ENCODE results near the gene STAC. TPM values are rescaled to one million over a fixed set of nuclear protein-coding genes. Genes with fewer than 3 reads are reported as not detected.

The STAC gene
- total RNA-seq, 1 donor from 2014 or later, result not detected

GRCh38 chr3:36475558-36475957, 95.3 kb downstream of the STAC start:
- DNase-seq (ENCODE audit: extremely low spot score, unreplicated experiment), result no peak
- H3K36me3 Mint-ChIP-seq (ENCODE audit: unreplicated experiment), result peaks cover 2% of the 10 kb centered on the region
- H3K27ac Mint-ChIP-seq (ENCODE audit: unreplicated experiment), result no peak overlapping the region
- H3K9me3 Mint-ChIP-seq (ENCODE audit: unreplicated experiment), result peaks cover 9% of the 10 kb centered on the region
- TF ChIP-seq, protein P1, sequence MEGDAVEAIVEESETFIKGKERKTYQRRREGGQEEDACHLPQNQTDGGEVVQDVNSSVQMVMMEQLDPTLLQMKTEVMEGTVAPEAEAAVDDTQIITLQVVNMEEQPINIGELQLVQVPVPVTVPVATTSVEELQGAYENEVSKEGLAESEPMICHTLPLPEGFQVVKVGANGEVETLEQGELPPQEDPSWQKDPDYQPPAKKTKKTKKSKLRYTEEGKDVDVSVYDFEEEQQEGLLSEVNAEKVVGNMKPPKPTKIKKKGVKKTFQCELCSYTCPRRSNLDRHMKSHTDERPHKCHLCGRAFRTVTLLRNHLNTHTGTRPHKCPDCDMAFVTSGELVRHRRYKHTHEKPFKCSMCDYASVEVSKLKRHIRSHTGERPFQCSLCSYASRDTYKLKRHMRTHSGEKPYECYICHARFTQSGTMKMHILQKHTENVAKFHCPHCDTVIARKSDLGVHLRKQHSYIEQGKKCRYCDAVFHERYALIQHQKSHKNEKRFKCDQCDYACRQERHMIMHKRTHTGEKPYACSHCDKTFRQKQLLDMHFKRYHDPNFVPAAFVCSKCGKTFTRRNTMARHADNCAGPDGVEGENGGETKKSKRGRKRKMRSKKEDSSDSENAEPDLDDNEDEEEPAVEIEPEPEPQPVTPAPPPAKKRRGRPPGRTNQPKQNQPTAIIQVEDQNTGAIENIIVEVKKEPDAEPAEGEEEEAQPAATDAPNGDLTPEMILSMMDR (IDR thresholded peaks at IDR 0.05), result no peak
- H3K4me1 Mint-ChIP-seq (ENCODE audit: unreplicated experiment), result no peaks in the 10 kb centered on the region
- H3K27me3 Mint-ChIP-seq (ENCODE audit: unreplicated experiment), result no peaks in the 10 kb centered on the region
- no peak overlapping the region for H3K4me3 Mint-ChIP-seq (ENCODE audit: unreplicated experiment)

GRCh38 chr3:36476286-36476942, 96.1 kb downstream of the STAC start:
- H3K27ac Mint-ChIP-seq (ENCODE audit: unreplicated experiment), result no peak overlapping the region
- no peak for DNase-seq (ENCODE audit: extremely low spot score, unreplicated experiment)
- TF ChIP-seq, protein P1 (IDR thresholded peaks at IDR 0.05), result no peak
- H3K36me3 Mint-ChIP-seq (ENCODE audit: unreplicated experiment), result peaks cover 2% of the 10 kb centered on the region
- H3K4me3 Mint-ChIP-seq (ENCODE audit: unreplicated experiment), result no peak overlapping the region
- peaks cover 15% of the 10 kb centered on the region for H3K9me3 Mint-ChIP-seq (ENCODE audit: unreplicated experiment)
- H3K27me3 Mint-ChIP-seq (ENCODE audit: unreplicated experiment), result peaks cover 3% of the 10 kb centered on the region
- no peaks in the 10 kb centered on the region for H3K4me1 Mint-ChIP-seq (ENCODE audit: unreplicated experiment)

GRCh38 chr3:36477655-36478054, 97.4 kb downstream of the STAC start:
- no peak overlapping the region for H3K4me3 Mint-ChIP-seq (ENCODE audit: unreplicated experiment)

GRCh38 chr3:36480911-36481648, 100.8 kb downstream of the STAC start:
- Mint-ChIP-seq H3K9me3 (ENCODE audit: unreplicated experiment) (peaks cover 15% of the 10 kb centered on the region), H3K27ac (ENCODE audit: unreplicated experiment) (no peak overlapping the region), H3K4me3 (ENCODE audit: unreplicated experiment) (no peak overlapping the region), H3K36me3 (ENCODE audit: unreplicated experiment) (peaks cover 2% of the 10 kb centered on the region), H3K4me1 (ENCODE audit: unreplicated experiment) (no peaks in the 10 kb centered on the region), H3K27me3 (ENCODE audit: unreplicated experiment) (peaks cover 3% of the 10 kb centered on the region)
- TF ChIP-seq, protein P1 (IDR thresholded peaks at IDR 0.05), result no peak
- no peak for DNase-seq (ENCODE audit: extremely low spot score, unreplicated experiment)

More at GRCh38 chr3:36477655-36478054, 97.4 kb downstream of the STAC start:
- H3K27me3 Mint-ChIP-seq (ENCODE audit: unreplicated experiment), result peaks cover 3% of the 10 kb centered on the region
- TF ChIP-seq, protein P1 (IDR thresholded peaks at IDR 0.05), result no peak
- peaks cover 15% of the 10 kb centered on the region for H3K9me3 Mint-ChIP-seq (ENCODE audit: unreplicated experiment)
- DNase-seq (ENCODE audit: extremely low spot score, unreplicated experiment), result no peak
- no peaks in the 10 kb centered on the region for H3K4me1 Mint-ChIP-seq (ENCODE audit: unreplicated experiment)
- H3K27ac Mint-ChIP-seq (ENCODE audit: unreplicated experiment), result no peak overlapping the region
- H3K36me3 Mint-ChIP-seq (ENCODE audit: unreplicated experiment), result peaks cover 2% of the 10 kb centered on the region

- Mint-ChIP-seq H3K36me3 (ENCODE audit: unreplicated experiment) (peaks cover 2% of the 10 kb centered on the region), H3K4me3 (ENCODE audit: unreplicated experiment) (no peak overlapping the region), H3K9me3 (ENCODE audit: unreplicated experiment) (peaks cover 20% of the 10 kb centered on the region), H3K4me1 (ENCODE audit: unreplicated experiment) (no peaks in the 10 kb centered on the region), H3K27me3 (ENCODE audit: unreplicated experiment) (peaks cover 3% of the 10 kb centered on the region), H3K27ac (ENCODE audit: unreplicated experiment) (no peak overlapping the region)
- DNase-seq (ENCODE audit: extremely low spot score, unreplicated experiment), result no peak
- TF ChIP-seq, protein P1 (IDR thresholded peaks at IDR 0.05), result no peak
Observed at GRCh38 chr3:36482256-36482655, 102.0 kb downstream of the STAC start.

Data from osteocyte (in vitro differentiated cells).